Erythroblast (primary cell): ENCODE measurements around the gene MRGPRX3.

Source experiments
- GATA1 ChIP-seq: IDR thresholded peaks from 2 replicates; pipeline ENCODE4 v1.6.1; 2011; ENCODE audit warnings: low read depth, mild to moderate bottlenecking, control low read depth, low read length, moderate library complexity
- POLR2A ChIP-seq: IDR thresholded peaks from 2 replicates; pipeline ENCODE4 v1.6.1; 2011; ENCODE audit warnings: mild to moderate bottlenecking, low read length

- no peak for TF ChIP-seq POLR2A
- TF ChIP-seq GATA1 = no peak
Measured at GRCh38 chr11:18172666-18173065, 40.3 kb downstream of the MRGPRX3 start, which contains the start of gene MRGPRX4.
